H1 (cell line): Measurements from ENCODE around the gene IQCH. TPM values are rescaled to one million over a fixed set of nuclear protein-coding genes. Genes with fewer than 3 reads are reported as not detected.

Source experiments
- CTCF ChIA-PET: fragments of 300-600 bp; sonication (Branson Sonifier 250); formaldehyde crosslinking; loops from one replicate; lab custom pipeline; 2021; ENCODE audit not compliant: partially characterized antibody; lab: Charles Lee
- POLR2A ChIA-PET: fragments of 300-600 bp; sonication (Branson Sonifier 250); formaldehyde crosslinking; loops from one replicate; lab custom pipeline; 2021; ENCODE audit warnings: inconsistent platforms; ENCODE audit not compliant: partially characterized antibody; lab: Charles Lee
- DNase-seq, 2 experiments: peaks; one replicate each; pipeline versions ENCODE4 v3.0.0 to v3.0.0-alpha.2; 2010 to 2022; ENCODE audit warnings: low spot score in 2 of 2, low read depth in 1 of 2, mixed read lengths in 1 of 2
- FAIRE-seq: peaks from 2 replicates; lab custom pipeline; 2011; peaks lifted over from hg19 to GRCh38; lab: Jason Lieb, UNC
- H2AFZ ChIP-seq: 2 replicates; pipeline ENCODE4 v1.8.1; 2012; ENCODE audit warnings: low read length, inconsistent platforms
- H2AK5ac ChIP-seq: 2 replicates; pipeline ENCODE4 v1.6.1; 2013; ENCODE audit warnings: low read depth, low read length
- H2BK120ac ChIP-seq: replicated peaks from 2 replicates; pipeline ENCODE3; 2013; ENCODE audit warnings: low read depth, low read length, inconsistent platforms
- H2BK12ac ChIP-seq: 2 replicates; pipeline ENCODE4 v1.6.1; 2013; ENCODE audit warnings: low read depth, low read length
- H2BK15ac ChIP-seq: 2 replicates; pipeline ENCODE4 v1.6.1; 2013; ENCODE audit warnings: low read length
- H2BK20ac ChIP-seq: 2 replicates; pipeline ENCODE4 v1.6.1; 2013; ENCODE audit warnings: low read length
- H2BK5ac ChIP-seq: 2 replicates; pipeline ENCODE4 v1.6.1; 2013; ENCODE audit warnings: low read depth, low read length
- H3K14ac ChIP-seq: 2 replicates; pipeline ENCODE4 v1.6.1; 2013; ENCODE audit warnings: inconsistent platforms; ENCODE audit not compliant: insufficient read length
- H3K18ac ChIP-seq: 2 replicates; pipeline ENCODE4 v1.6.1; 2013; ENCODE audit warnings: low read length; ENCODE audit errors: extremely low read depth
- H3K23ac ChIP-seq: 2 replicates; pipeline ENCODE4 v1.6.1; 2013; ENCODE audit warnings: inconsistent platforms; ENCODE audit not compliant: insufficient read length
- H3K23me2 ChIP-seq: 2 replicates; pipeline ENCODE4 v1.6.1; 2013; ENCODE audit warnings: low read depth, low read length
- H3K27ac ChIP-seq: 2 replicates; pipeline ENCODE4 v1.6.1; 2011; ENCODE audit warnings: low read depth, low read length, inconsistent platforms
- H3K27me3 ChIP-seq, 4 experiments: replicated peaks in 1 of 4; 1 replicate in 1 of 4; 2 replicates in 3 of 4; pipeline versions ENCODE4 v1.6.1 to v1.8.1; 2011 to 2013; ENCODE audit warnings: low read length in 3 of 4, mild to moderate bottlenecking in 3 of 4, inconsistent platforms in 2 of 4, mixed read lengths in 2 of 4, moderate library complexity in 1 of 4; ENCODE audit not compliant: control insufficient read depth in 3 of 4, insufficient read depth in 3 of 4; ENCODE audit errors: extremely low read depth in 1 of 4
- H3K36me3 ChIP-seq, 4 experiments: 2 replicates each; pipeline versions ENCODE4 v1.6.1 to v1.8.1; 2011 to 2013; ENCODE audit warnings: mild to moderate bottlenecking in 4 of 4, low read length in 3 of 4, moderate library complexity in 2 of 4, control low read depth in 1 of 4, inconsistent platforms in 1 of 4; ENCODE audit not compliant: insufficient read depth in 4 of 4, control insufficient read depth in 2 of 4
- H3K4ac ChIP-seq: replicated peaks from 2 replicates; pipeline ENCODE3; 2013; ENCODE audit warnings: low read length, low read depth, mixed read lengths, inconsistent platforms; ENCODE audit not compliant: insufficient read length
- H3K4me1 ChIP-seq, 4 experiments: replicated peaks in 1 of 4; 1 replicate in 1 of 4; 2 replicates in 3 of 4; pipeline versions ENCODE4 v1.6.1 to v1.8.1; 2011 to 2013; ENCODE audit warnings: low read length in 3 of 4, inconsistent platforms in 2 of 4, mixed read lengths in 1 of 4; ENCODE audit not compliant: insufficient read depth in 4 of 4, control insufficient read depth in 3 of 4
- H3K4me2 ChIP-seq, 2 experiments: 2 replicates each; pipeline versions ENCODE4 v1.6.1 to v1.8.1; 2011 to 2013; ENCODE audit warnings: low read depth in 2 of 2, low read length in 2 of 2, control low read depth in 1 of 2, inconsistent platforms in 1 of 2, mild to moderate bottlenecking in 1 of 2; ENCODE audit not compliant: insufficient read depth in 1 of 2
- H3K4me3 ChIP-seq, 4 experiments: fragments of 200-600, 300-600 bp in 1 of 4; sonication (generic), shearing (Covaris generic), sonication (Bioruptor Twin) in 1 of 4; 2 replicates each; pipeline versions ENCODE4 v1.5.1 to v1.8.1; 2011 to 2016; ENCODE audit warnings: low read length in 4 of 4, low read depth in 3 of 4, control low read depth in 2 of 4, inconsistent platforms in 2 of 4, mild to moderate bottlenecking in 2 of 4, mixed read lengths in 1 of 4, moderate library complexity in 1 of 4; ENCODE audit not compliant: insufficient read depth in 2 of 4; ENCODE audit errors: extremely low read depth in 1 of 4
- H3K56ac ChIP-seq: replicated peaks from 2 replicates; pipeline ENCODE3; 2013; ENCODE audit warnings: low read depth, mild to moderate bottlenecking, mixed read lengths, low read length, inconsistent platforms; ENCODE audit not compliant: insufficient read length
- H3K79me1 ChIP-seq: 2 replicates; pipeline ENCODE4 v1.6.1; 2013; ENCODE audit warnings: low read depth, low read length, control low read depth
- H3K79me2 ChIP-seq, 2 experiments: 2 replicates each; pipeline versions ENCODE4 v1.6.1 to v1.8.1; 2012 to 2013; ENCODE audit warnings: low read length in 2 of 2, mild to moderate bottlenecking in 2 of 2, inconsistent platforms in 1 of 2; ENCODE audit not compliant: insufficient read depth in 2 of 2, control insufficient read depth in 1 of 2
- H3K9ac ChIP-seq, 4 experiments: replicated peaks in 1 of 4; 1 replicate in 1 of 4; 2 replicates in 3 of 4; pipeline versions ENCODE4 v1.6.1 to v1.8.1; 2011 to 2013; ENCODE audit warnings: low read depth in 3 of 4, low read length in 3 of 4, control low read depth in 2 of 4, mild to moderate bottlenecking in 2 of 4, moderate library complexity in 2 of 4, inconsistent platforms in 1 of 4; ENCODE audit errors: extremely low read depth in 1 of 4
- H3K9me3 ChIP-seq, 2 experiments: 2 replicates each; pipeline versions ENCODE4 v1.6.1 to v1.8.1; 2012 to 2013; ENCODE audit warnings: mild to moderate bottlenecking in 2 of 2, moderate library complexity in 2 of 2, control low read depth in 1 of 2, inconsistent platforms in 1 of 2, low read depth in 1 of 2, low read length in 1 of 2, mixed read lengths in 1 of 2; ENCODE audit not compliant: insufficient read depth in 2 of 2
- H4K20me1 ChIP-seq, 2 experiments: replicated peaks in 1 of 2; 2 replicates each; pipeline versions ENCODE3 to v1.8.1; 2011 to 2013; ENCODE audit warnings: inconsistent platforms in 2 of 2, low read length in 2 of 2, mild to moderate bottlenecking in 1 of 2; ENCODE audit not compliant: insufficient read depth in 2 of 2, control insufficient read depth in 1 of 2
- H4K5ac ChIP-seq: 2 replicates; pipeline ENCODE4 v1.6.1; 2013; ENCODE audit warnings: low read length, low read depth, mixed read lengths, inconsistent platforms; ENCODE audit not compliant: insufficient read length
- H4K8ac ChIP-seq: 2 replicates; pipeline ENCODE4 v1.8.0; 2013; ENCODE audit warnings: mild to moderate bottlenecking, moderate library complexity, low read length, inconsistent platforms; ENCODE audit not compliant: insufficient read depth; ENCODE audit errors: extremely low read depth
- H4K91ac ChIP-seq: replicated peaks from 2 replicates; pipeline ENCODE3; 2013; ENCODE audit warnings: low read length, mixed read lengths, inconsistent platforms; ENCODE audit not compliant: insufficient read length
- CEBPB ChIP-seq: IDR thresholded peaks from 2 replicates; pipeline ENCODE4 v1.6.1; 2012; ENCODE audit warnings: low read depth, low read length
- E2F6 ChIP-seq: IDR thresholded peaks from 2 replicates; pipeline ENCODE4 v1.6.1; 2012; ENCODE audit warnings: inconsistent platforms
- FOSL1 ChIP-seq: IDR thresholded peaks from 2 replicates; pipeline ENCODE4 v1.6.1; 2011; ENCODE audit warnings: mild to moderate bottlenecking, low read depth, low read length, moderate library complexity; ENCODE audit not compliant: insufficient read depth
- JUND ChIP-seq: IDR thresholded peaks from 2 replicates; pipeline ENCODE4 v1.6.1; 2011; ENCODE audit warnings: mild to moderate bottlenecking, improper control_type of control experiment, low read length
- KDM4A ChIP-seq: IDR thresholded peaks from one replicate; pipeline ENCODE4 v1.7.1; 2012; ENCODE audit warnings: low read depth, mild to moderate bottlenecking, moderate library complexity, low read length, inconsistent platforms; ENCODE audit not compliant: severe bottlenecking
- KDM5A ChIP-seq: fragments of 200-600 bp; IDR thresholded peaks from 2 replicates; pipeline ENCODE4 v1.7.1; 2012; ENCODE audit warnings: mild to moderate bottlenecking, low read length, inconsistent platforms, mixed read lengths
- MAFK ChIP-seq: IDR thresholded peaks from 2 replicates; pipeline ENCODE4 v1.6.1; 2012; ENCODE audit warnings: low read depth, mild to moderate bottlenecking, improper control_type of control experiment, low read length
- SP4 ChIP-seq: IDR thresholded peaks from 2 replicates; pipeline ENCODE4 v1.6.1; 2012; ENCODE audit warnings: low read length, inconsistent platforms
- TCF12 ChIP-seq: IDR thresholded peaks from 2 replicates; pipeline ENCODE4 v1.6.1; 2011; ENCODE audit warnings: low read depth, mild to moderate bottlenecking, low read length
- TEAD4 ChIP-seq: IDR thresholded peaks from 2 replicates; pipeline ENCODE4 v1.6.1; 2012; ENCODE audit warnings: low read depth, low read length, inconsistent platforms, mixed read lengths
- YY1 ChIP-seq: IDR thresholded peaks from 2 replicates; pipeline ENCODE4 v1.6.1; 2011; ENCODE audit warnings: low read depth, mild to moderate bottlenecking, low read length
- WGBS, 2 experiments: shearing (Covaris generic) in 1 of 2; methylation state at CpG; one replicate each; pipeline versions ENCODE4 v1.1.6 to v1.1.7; 2013 to 2015; ENCODE audit warnings: low lambda C conversion rate in 2 of 2, mixed read lengths in 2 of 2, inconsistent platforms in 1 of 2, low coverage in 1 of 2, missing lambda C conversion rate in 1 of 2; ENCODE audit not compliant: insufficient replicate concordance in 2 of 2, insufficient coverage in 1 of 2, insufficient read length in 1 of 2; ENCODE audit errors: extremely low coverage in 1 of 2, missing lambda C conversion rate in 1 of 2; 5-methylcytosine and 5-hydroxymethylcytosine counted together
- polyA plus RNA-seq, 7 experiments: library from polyadenylated mRNA; depleted of rRNA in 3 of 7; stranded (reverse) in 5 of 7; unstranded in 2 of 7; fragments of >200 nt in 5 of 7; fragments of 200-250 nt in 2 of 7; gene quantifications; 1 replicate in 5 of 7; 2 replicates in 1 of 7; 4 replicates in 1 of 7; pipeline versions ENCODE4 v1.2.1 to v1.2.3, GENCODE V29; 2011 to 2013; ENCODE audit warnings: missing spikeins in 2 of 7, mixed read lengths in 2 of 7
- total RNA-seq: library from RNA; stranded (reverse); fragmentation: NEBNext Ultra II Directional; extraction: Animal tissue kit (Norgen Biotek cat#: 25700); gene quantifications from 2 replicates; pipeline ENCODE4 v1.2.1, GENCODE V29; 2021
- TF ChIP-seq, protein P1 (sequence below): IDR thresholded peaks from 2 replicates; pipeline ENCODE4 v1.6.1; 2012; ENCODE audit warnings: inconsistent platforms

The IQCH gene
- total and polyA plus RNA-seq, 2 of the 8 experiments (the other 6 are each of a cell fraction or from before 2014, with no cell fraction given): 0.60 to 1.9 TPM

- ChIA-PET POLR2A (no interaction called here), CTCF (no interaction called here)
- Histone ChIP-seq H2AFZ (no peak overlapping the region), H3K23me2 (no peaks in the 10 kb centered on the region), H3K56ac (no peak overlapping the region), H4K91ac (no peak overlapping the region), H4K8ac (no peak overlapping the region), H3K27me3 (no peaks in the 10 kb centered on the region; a peak in 1 of 7 replicates), H2BK20ac (no peak overlapping the region), H3K79me2 (no peaks in the 10 kb centered on the region), H3K4me2 (no peak overlapping the region), H3K23ac (no peak overlapping the region), H4K20me1 (no peaks in the 10 kb centered on the region), H3K4ac (no peak overlapping the region), H3K79me1 (no peaks in the 10 kb centered on the region), H3K9ac (no peak overlapping the region), H3K14ac (no peak overlapping the region), H2BK120ac (no peak overlapping the region), H3K27ac (no peak overlapping the region), H4K5ac (no peak overlapping the region), H3K18ac (no peak overlapping the region), H2AK5ac (no peak overlapping the region), H2BK15ac (no peak overlapping the region), H3K36me3 (no peaks in the 10 kb centered on the region), H3K4me1 (peaks cover 0 to 5% (median 0%) of the 10 kb centered on the region in 4 experiments; a peak in 3 of 7 replicates), H2BK12ac (peak overlapping the region; percentile 6; the same call in 1 of the 2 replicates), H3K9me3 (no peaks in the 10 kb centered on the region), H2BK5ac (no peak overlapping the region), H3K4me3 (no peak overlapping the region)
- FAIRE-seq: no peak
- DNase-seq: no peak
- 75% methylated on average over 9 of the region's 9 CpGs; no CpG with 5 or more reads in 1 of the 2 experiments for WGBS, 2 experiments
- TF ChIP-seq FOSL1 (no peak), E2F6 (no peak), KDM4A (no peak), SP4 (no peak), TEAD4 (no peak), JUND (no peak), TCF12 (no peak), MAFK (no peak), KDM5A (no peak), YY1 (no peak), CEBPB (no peak)
- TF ChIP-seq, protein P1, sequence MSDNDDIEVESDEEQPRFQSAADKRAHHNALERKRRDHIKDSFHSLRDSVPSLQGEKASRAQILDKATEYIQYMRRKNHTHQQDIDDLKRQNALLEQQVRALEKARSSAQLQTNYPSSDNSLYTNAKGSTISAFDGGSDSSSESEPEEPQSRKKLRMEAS: no peak
Measured at GRCh38 chr15:67267951-67268941, 13.7 kb downstream of the IQCH start.
